CD8-positive, alpha-beta memory T cell (primary cell): Measurements from ENCODE around the gene ABHD14A. TPM values are rescaled to one million over a fixed set of nuclear protein-coding genes. Genes with fewer than 3 reads are reported as not detected.

Source experiments
- CTCF ChIA-PET: fragments of 350-600 bp; sonication (Branson Sonifier 250); formaldehyde crosslinking; loops from one replicate; lab custom pipeline; 2021; ENCODE audit warnings: antibody characterized with exemption; lab: Charles Lee
- POLR2A ChIA-PET: fragments of 350-600 bp; sonication (Branson Sonifier 250); formaldehyde crosslinking; loops from one replicate; lab custom pipeline; 2021; ENCODE audit warnings: antibody characterized with exemption; lab: Charles Lee
- DNase-seq, 5 donors: peaks; one replicate each; pipeline versions ENCODE4 v3.0.0 to v3.0.0-alpha.2; 2020 to 2022; ENCODE audit warnings: mixed read lengths in 1 of 5
- H3K27ac ChIP-seq: one replicate; pipeline ENCODE4 v1.7.0; 2013; ENCODE audit warnings: low read depth, mild to moderate bottlenecking, low read length, moderate library complexity
- H3K27me3 ChIP-seq: 2 replicates; pipeline ENCODE4 v1.7.0; 2013; ENCODE audit warnings: low read length, mild to moderate bottlenecking; ENCODE audit not compliant: insufficient read depth, poor library complexity, severe bottlenecking
- H3K36me3 ChIP-seq: 2 replicates; pipeline ENCODE4 v1.7.0; 2013; ENCODE audit warnings: mild to moderate bottlenecking, low read length, moderate library complexity; ENCODE audit not compliant: insufficient read depth
- H3K4me1 ChIP-seq: 2 replicates; pipeline ENCODE4 v1.7.0; 2013; ENCODE audit warnings: mild to moderate bottlenecking, low read length, moderate library complexity; ENCODE audit not compliant: insufficient read depth
- H3K4me3 ChIP-seq: 2 replicates; pipeline ENCODE4 v1.7.0; 2013; ENCODE audit warnings: mild to moderate bottlenecking, low read length
- H3K9me3 ChIP-seq: 2 replicates; pipeline ENCODE4 v1.7.0; 2013; ENCODE audit warnings: mild to moderate bottlenecking, low read length
- H3K27ac Mint-ChIP-seq, 8 donors: one replicate each; pipeline ENCODE4 v1.8.0; 2020 to 2021; ENCODE audit warnings: mixed read lengths in 8 of 8, mild to moderate bottlenecking in 6 of 8, inconsistent platforms in 3 of 8, moderate library complexity in 3 of 8
- H3K27me3 Mint-ChIP-seq, 2 donors: one replicate each; pipeline ENCODE4 v1.8.0; 2020 to 2021; ENCODE audit warnings: mixed read lengths in 2 of 2, mild to moderate bottlenecking in 1 of 2, moderate library complexity in 1 of 2
- H3K36me3 Mint-ChIP-seq, 3 donors: one replicate each; pipeline ENCODE4 v1.8.0; 2020 to 2021; ENCODE audit warnings: mixed read lengths in 3 of 3, inconsistent platforms in 1 of 3, mild to moderate bottlenecking in 1 of 3
- H3K4me1 Mint-ChIP-seq, 3 donors: one replicate each; pipeline ENCODE4 v1.8.0; 2020 to 2021; ENCODE audit warnings: mixed read lengths in 3 of 3, inconsistent platforms in 1 of 3, mild to moderate bottlenecking in 1 of 3
- H3K4me3 Mint-ChIP-seq, 7 donors: one replicate each; pipeline ENCODE4 v1.8.0; 2020 to 2021; ENCODE audit warnings: mixed read lengths in 7 of 7, mild to moderate bottlenecking in 6 of 7, moderate library complexity in 4 of 7, inconsistent platforms in 2 of 7
- H3K9me3 Mint-ChIP-seq, 5 donors: one replicate each; pipeline ENCODE4 v1.8.0; 2020 to 2022; ENCODE audit warnings: mixed read lengths in 5 of 5, mild to moderate bottlenecking in 3 of 5, moderate library complexity in 2 of 5, inconsistent platforms in 1 of 5
- polyA plus RNA-seq: library from polyadenylated mRNA; unstranded; fragments of 300-500 nt; fragmentation: Illumina TruSeq; gene quantifications from one replicate; pipeline ENCODE4 v1.2.3, GENCODE V29; 2021
- total RNA-seq, 2 experiments: library from RNA; stranded (reverse); gene quantifications; one replicate each; pipeline ENCODE4 v1.2.3, GENCODE V29; 2021

Gene ABHD14A
- total and polyA plus RNA-seq, 3 experiments from 2014 or later, result 14.4 to 117 (median 16.0) TPM

GRCh38 chr3:51967384-51968169 is 7.3 kb upstream of the ABHD14A start, which contains the start of gene PCBP4:
TSS of gene PCBP4 (minus strand) at chr3:51967454. CDS start at chr3:51961240, 6,214 bp downstream.
- CTCF ChIA-PET, result interaction anchor here (1.1 to 1.3 kb wide), 2 partner anchors 19 to 26 kb away, joined by 3 to 5 read pairs; partner anchors contain the start of gene RRP9
- peak within 1 kb of the TSS; percentile 79 to 90 (median 84) for H3K4me3 Mint-ChIP-seq

GRCh38 chr3:51968170-51968775 is 6.6 kb upstream of the ABHD14A start:
- Histone ChIP-seq H3K27ac (peak overlapping the region; percentile 51), H3K36me3 (no peaks in the 10 kb centered on the region), H3K4me1 (peaks cover 16% of the 10 kb centered on the region), H3K27me3 (no peaks in the 10 kb centered on the region), H3K4me3 (peak overlapping the region; percentile 36), H3K9me3 (no peaks in the 10 kb centered on the region)
- no peak for DNase-seq
- no peaks in the 10 kb centered on the region for H3K9me3 Mint-ChIP-seq
- ChIA-PET CTCF (interaction anchor here (1.1 to 1.6 kb wide), 4 partner anchors 12 to 28 kb away, joined by 3 to 5 read pairs (median 3); partner anchors contain the start of genes RPL29 and RRP9), POLR2A (interaction anchor here (0.6 to 1.4 kb wide), 6 partner anchors 12 to 310 kb away, joined by 3 to 6 read pairs (median 3); partner anchors contain the start of genes ACY1 and RRP9)
- peak overlapping the region; percentile 75 to 90 (median 84) for H3K4me3 Mint-ChIP-seq
- H3K4me1 Mint-ChIP-seq, result peaks cover 14 to 50% (median 35%) of the 10 kb centered on the region in 3 donors
- no peaks in the 10 kb centered on the region for H3K27me3 Mint-ChIP-seq
- H3K27ac Mint-ChIP-seq, result peak overlapping the region in 7 of 8 donors; percentile 60 to 94 (median 75)
- peaks cover 0 to 4% (median 3%) of the 10 kb centered on the region in 3 donors for H3K36me3 Mint-ChIP-seq

More at GRCh38 chr3:51967384-51968169, 7.3 kb upstream of the ABHD14A start, which contains the start of gene PCBP4:
- no peaks in the 10 kb centered on the region for H3K27me3 Mint-ChIP-seq
- Histone ChIP-seq H3K36me3 (no peaks in the 10 kb centered on the region), H3K4me1 (peaks cover 16% of the 10 kb centered on the region), H3K4me3 (peak within 1 kb of the TSS; percentile 58), H3K27ac (peak within 1 kb of the TSS; percentile 57), H3K27me3 (no peaks in the 10 kb centered on the region), H3K9me3 (no peaks in the 10 kb centered on the region)
- peak within 1 kb of the TSS; percentile 30 to 94 (median 83) for H3K27ac Mint-ChIP-seq
- H3K9me3 Mint-ChIP-seq, result no peaks in the 10 kb centered on the region
- POLR2A ChIA-PET, result interaction anchor here (0.6 to 1.4 kb wide), 4 partner anchors 12 to 26 kb away, joined by 3 to 6 read pairs (median 3); partner anchors contain the start of genes ACY1 and RRP9
- peaks cover 14 to 49% (median 34%) of the 10 kb centered on the region in 3 donors for H3K4me1 Mint-ChIP-seq
- DNase-seq, result peak in 4 of 5 donors; percentile 29 to 62 (median 35)
- peaks cover 0 to 4% (median 3%) of the 10 kb centered on the region in 3 donors for H3K36me3 Mint-ChIP-seq

DNA sequence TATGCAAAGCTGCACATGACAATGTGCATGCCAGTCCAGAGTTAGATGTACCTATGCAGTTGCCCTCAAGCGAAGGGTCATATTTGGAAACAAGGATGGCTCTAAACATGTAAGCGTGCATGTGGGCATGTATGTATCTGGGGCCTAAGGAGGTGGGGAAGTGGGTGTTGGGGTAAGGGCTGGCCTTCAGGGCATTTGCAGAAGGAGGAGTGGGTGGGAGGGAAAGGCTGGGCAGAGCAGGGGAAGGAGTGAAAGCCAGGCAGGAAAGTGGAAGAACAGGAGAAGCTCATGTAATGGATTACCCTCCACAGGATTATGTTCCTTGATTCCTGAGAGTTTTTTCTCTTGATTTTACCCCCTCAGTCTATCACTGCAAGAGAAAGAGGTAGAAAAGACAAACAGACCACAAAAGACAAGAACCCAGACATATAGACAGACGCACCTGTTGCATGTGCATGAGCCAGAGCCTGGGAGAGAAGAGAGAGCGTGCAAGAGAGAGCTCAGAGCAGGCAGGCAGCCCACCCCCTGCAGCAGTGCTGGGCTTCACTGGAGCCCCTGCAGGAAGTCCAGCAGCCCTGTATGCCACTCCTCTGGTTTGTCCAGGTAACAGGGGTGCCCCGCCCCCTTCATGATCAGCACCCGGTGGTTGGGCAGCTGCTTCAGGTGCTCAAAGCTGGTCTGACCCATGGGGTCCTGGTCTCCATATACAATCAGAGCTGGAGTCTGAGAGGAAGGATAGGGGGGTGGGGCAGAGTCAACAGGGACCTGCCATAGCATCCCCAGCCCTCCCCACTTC is 5.8 kb upstream of the ABHD14A start:
- Mint-ChIP-seq H3K27me3 (no peaks in the 10 kb centered on the region), H3K9me3 (no peaks in the 10 kb centered on the region), H3K4me3 (peak overlapping the region; percentile 62 to 90 (median 84)), H3K27ac (peak overlapping the region; percentile 31 to 94 (median 70)), H3K36me3 (peaks cover 0 to 11% (median 3%) of the 10 kb centered on the region in 3 donors), H3K4me1 (peaks cover 18 to 58% (median 40%) of the 10 kb centered on the region in 3 donors)
- Histone ChIP-seq H3K9me3 (no peaks in the 10 kb centered on the region), H3K36me3 (no peaks in the 10 kb centered on the region), H3K4me3 (no peak overlapping the region), H3K27ac (no peak overlapping the region), H3K4me1 (peaks cover 19% of the 10 kb centered on the region), H3K27me3 (no peaks in the 10 kb centered on the region)
- POLR2A ChIA-PET, result no interaction called here
- no peak for DNase-seq
- CTCF ChIA-PET, result interaction anchor here (1.1 to 6.2 kb wide), 5 partner anchors 11 to 28 kb away, joined by 3 to 65 read pairs (median 3); partner anchors contain the start of genes PARP3, RPL29 and RRP9

DNA sequence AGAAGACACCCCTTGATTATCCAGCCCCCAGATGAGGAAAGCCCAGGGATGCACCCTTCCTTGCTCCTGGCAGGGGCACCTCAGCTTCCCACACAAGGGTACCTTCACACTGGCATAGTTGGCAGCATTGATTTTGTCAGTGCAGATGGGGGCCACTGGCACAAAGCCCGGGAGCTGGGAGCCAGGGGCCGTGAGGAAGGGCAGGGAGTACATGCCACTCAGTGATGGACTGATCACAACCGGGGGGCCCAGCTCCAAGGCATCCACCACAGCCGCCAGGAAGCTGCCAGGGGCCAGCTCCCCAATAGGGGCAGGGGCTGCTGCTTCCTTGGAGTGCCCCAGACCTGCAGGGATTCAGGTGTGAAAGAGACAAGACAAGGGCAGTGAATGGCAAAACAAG is 5.0 kb upstream of the ABHD14A start:
- Mint-ChIP-seq H3K9me3 (no peaks in the 10 kb centered on the region), H3K27me3 (no peaks in the 10 kb centered on the region), H3K36me3 (peaks cover 0 to 12% (median 3%) of the 10 kb centered on the region in 3 donors), H3K4me1 (peaks cover 20 to 65% (median 40%) of the 10 kb centered on the region in 3 donors), H3K27ac (peak overlapping the region in 1 of 8 donors; percentile 79), H3K4me3 (peak overlapping the region in 3 of 7 donors; percentile 12 to 79 (median 36))
- Histone ChIP-seq H3K4me1 (peaks cover 26% of the 10 kb centered on the region), H3K36me3 (no peaks in the 10 kb centered on the region), H3K4me3 (no peak overlapping the region), H3K9me3 (no peaks in the 10 kb centered on the region), H3K27me3 (no peaks in the 10 kb centered on the region), H3K27ac (no peak overlapping the region)
- ChIA-PET POLR2A (no interaction called here), CTCF (interaction anchor here (1.4 to 6.2 kb wide), 4 partner anchors 10 to 26 kb away, joined by 3 to 65 read pairs (median 4); partner anchors contain the start of genes PARP3, RPL29 and RRP9)
- no peak for DNase-seq

DNA sequence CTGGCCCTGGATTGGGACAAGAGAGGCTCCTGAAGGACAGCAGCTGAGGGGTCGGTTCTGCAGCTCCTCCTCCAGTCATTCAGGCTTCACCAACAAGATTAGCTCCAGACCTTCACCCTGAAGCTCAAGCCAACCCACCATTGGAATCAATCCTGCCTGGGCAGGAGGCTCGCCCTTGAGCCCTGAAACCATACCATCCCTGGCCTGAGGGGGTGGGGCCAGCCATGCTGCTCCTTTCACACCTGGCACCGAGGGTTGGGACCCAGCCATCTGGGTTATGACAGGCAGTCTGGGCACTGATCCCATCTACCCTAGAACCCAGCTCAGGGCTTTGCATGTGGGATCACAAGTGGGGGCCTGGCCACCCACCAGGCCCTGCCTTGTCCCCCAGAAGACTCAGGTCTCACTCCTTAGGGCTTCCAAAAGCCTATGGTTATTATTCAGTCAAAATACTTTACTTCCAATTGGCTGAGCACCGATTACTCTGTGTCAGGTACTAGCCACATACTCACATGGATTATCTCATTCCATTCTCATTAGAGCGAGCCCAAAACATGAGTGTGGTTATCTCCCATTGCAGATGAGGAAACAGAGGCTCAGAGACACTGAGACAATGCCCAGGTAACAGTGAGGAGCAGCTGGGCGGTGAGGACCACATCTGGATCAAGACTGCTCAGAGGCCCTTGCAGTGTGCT is 4.1 kb upstream of the ABHD14A start:
- peaks cover 0 to 17% (median 0%) of the 10 kb centered on the region in 3 donors for H3K36me3 Mint-ChIP-seq
- H3K27ac Mint-ChIP-seq, result peak overlapping the region in 4 of 8 donors; percentile 11 to 79 (median 24)
- Histone ChIP-seq H3K4me3 (no peak overlapping the region), H3K36me3 (no peaks in the 10 kb centered on the region), H3K27me3 (no peaks in the 10 kb centered on the region), H3K9me3 (no peaks in the 10 kb centered on the region), H3K27ac (no peak overlapping the region), H3K4me1 (peaks cover 25% of the 10 kb centered on the region)
- H3K27me3 Mint-ChIP-seq, result no peaks in the 10 kb centered on the region
- ChIA-PET POLR2A (no interaction called here), CTCF (interaction anchor here (2.0 to 6.2 kb wide), 2 partner anchors 12 to 27 kb away, joined by 6 to 65 read pairs; partner anchors contain the start of genes PARP3 and RRP9)
- H3K4me1 Mint-ChIP-seq, result peaks cover 20 to 63% (median 38%) of the 10 kb centered on the region in 3 donors
- peak overlapping the region in 6 of 7 donors; percentile 15 to 87 (median 34) for H3K4me3 Mint-ChIP-seq
- no peak for DNase-seq
- H3K9me3 Mint-ChIP-seq, result no peaks in the 10 kb centered on the region

DNA sequence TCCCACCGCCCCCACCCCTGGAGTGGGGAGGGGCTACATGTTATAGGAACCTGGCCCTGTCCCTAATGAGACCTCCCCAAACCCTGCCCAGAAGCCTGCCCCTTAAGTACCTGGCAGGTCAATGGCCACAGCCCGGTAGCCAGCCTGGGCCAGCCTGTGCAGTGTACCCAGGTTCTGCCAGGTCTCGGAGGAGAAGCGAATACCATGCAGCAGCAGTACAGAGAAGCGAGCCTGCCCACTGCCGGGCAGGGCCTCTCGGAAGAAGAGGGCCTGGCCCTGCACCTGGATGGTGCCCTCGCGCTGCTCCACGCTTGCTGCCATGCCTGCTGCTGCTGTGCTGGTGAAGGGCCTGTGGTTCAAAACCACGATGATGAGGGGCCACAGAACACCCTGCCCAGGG is 3.5 kb upstream of the ABHD14A start:
- Histone ChIP-seq H3K36me3 (no peaks in the 10 kb centered on the region), H3K9me3 (no peaks in the 10 kb centered on the region), H3K27me3 (no peaks in the 10 kb centered on the region), H3K27ac (no peak overlapping the region), H3K4me1 (peaks cover 26% of the 10 kb centered on the region), H3K4me3 (no peak overlapping the region)
- Mint-ChIP-seq H3K36me3 (peaks cover 0 to 17% (median 0%) of the 10 kb centered on the region in 3 donors), H3K27ac (peak overlapping the region in 2 of 8 donors; percentile 23 to 79), H3K4me3 (peak overlapping the region in 4 of 7 donors; percentile 15 to 87 (median 40)), H3K4me1 (peaks cover 21 to 60% (median 38%) of the 10 kb centered on the region in 3 donors), H3K27me3 (no peaks in the 10 kb centered on the region), H3K9me3 (no peaks in the 10 kb centered on the region)
- ChIA-PET POLR2A (no interaction called here), CTCF (interaction anchor here (2.0 to 6.2 kb wide), 2 partner anchors 11 to 27 kb away, joined by 6 to 65 read pairs; partner anchors contain the start of genes PARP3 and RRP9)
- DNase-seq, result no peak
